Esophagus (tissue), 2 donors: ENCODE results near the gene TRIP11. TPM values are rescaled to one million over a fixed set of nuclear protein-coding genes. Genes with fewer than 3 reads are reported as not detected.

ENCODE experiments used
- H3K27ac ChIP-seq, 2 donors: one replicate each; pipeline ENCODE4 v1.5.1; 2013; ENCODE audit warnings: low read depth in 2 of 2, mild to moderate bottlenecking in 2 of 2, inconsistent platforms in 1 of 2, low read length in 1 of 2, moderate library complexity in 1 of 2
- H3K27me3 ChIP-seq, 2 donors: one replicate each; pipeline ENCODE4 v1.6.1; 2013; ENCODE audit warnings: low read length in 2 of 2, control low read depth in 1 of 2, mild to moderate bottlenecking in 1 of 2; ENCODE audit not compliant: insufficient read depth in 2 of 2, control insufficient read depth in 1 of 2
- H3K36me3 ChIP-seq, 2 donors: one replicate each; pipeline ENCODE4 v1.6.1; 2013; ENCODE audit warnings: low read length in 1 of 2; ENCODE audit not compliant: control insufficient read depth in 2 of 2, insufficient read depth in 2 of 2
- H3K4me1 ChIP-seq, 2 donors: one replicate each; pipeline ENCODE4 v1.6.1; 2013; ENCODE audit warnings: low read length in 1 of 2; ENCODE audit not compliant: control insufficient read depth in 2 of 2, insufficient read depth in 2 of 2
- H3K4me3 ChIP-seq, 2 donors: one replicate each; pipeline ENCODE4 v1.5.1; 2013; ENCODE audit warnings: low read length in 2 of 2, mild to moderate bottlenecking in 2 of 2, low read depth in 1 of 2, moderate library complexity in 1 of 2
- H3K9me3 ChIP-seq, 2 donors: one replicate each; pipeline ENCODE4 v1.6.1; 2013; ENCODE audit warnings: mild to moderate bottlenecking in 2 of 2, low read depth in 1 of 2, low read length in 1 of 2, moderate library complexity in 1 of 2; ENCODE audit not compliant: control insufficient read depth in 2 of 2, insufficient read depth in 1 of 2
- WGBS, 2 donors: extraction: QIAGEN DNeasy Blood & Tissue Kit; methylation state at CpG; one replicate each; pipeline ENCODE4 v1.1.7; 2013; 5-methylcytosine and 5-hydroxymethylcytosine counted together
- polyA plus RNA-seq, 2 donors: library from polyadenylated mRNA; stranded (reverse); fragments of 200-250 nt; gene quantifications; one replicate each; pipeline ENCODE4 v1.2.3, GENCODE V29; 2013
- donor health status: healthy with polysubstance abuse.
- donor health status: Bipolar disorder and iron deficiency.

Gene TRIP11
- polyA plus RNA-seq, 2 donors: 3.7 to 5.0 TPM

GRCh38 chr14:91987192-91987591 lies 52.7 kb downstream of the TRIP11 start:
- Histone ChIP-seq H3K27ac (no peak overlapping the region), H3K27me3 (no peaks in the 10 kb centered on the region), H3K4me1 (no peaks in the 10 kb centered on the region), H3K36me3 (peaks cover 2 to 6% of the 10 kb centered on the region in 2 donors), H3K9me3 (no peaks in the 10 kb centered on the region), H3K4me3 (no peak overlapping the region)
- 90 to 95% methylated on average over 3 of the region's 3 CpGs for WGBS, 2 donors

GRCh38 chr14:91985521-91986255 lies 54.2 kb downstream of the TRIP11 start:
- WGBS, 2 donors: 23 to 40% methylated on average over 4 of the region's 4 CpGs
- H3K4me3 ChIP-seq: no peak overlapping the region
- H3K4me1 ChIP-seq: no peaks in the 10 kb centered on the region
- H3K27me3 ChIP-seq: no peaks in the 10 kb centered on the region
- no peaks in the 10 kb centered on the region for H3K9me3 ChIP-seq
- no peak overlapping the region for H3K27ac ChIP-seq
- H3K36me3 ChIP-seq: peaks cover 0 to 4% of the 10 kb centered on the region in 2 donors

- no peaks in the 10 kb centered on the region for H3K9me3 ChIP-seq
- peaks cover 0 to 4% of the 10 kb centered on the region in 2 donors for H3K36me3 ChIP-seq
- H3K4me1 ChIP-seq: no peaks in the 10 kb centered on the region
- WGBS, 2 donors: 80 to 81% methylated on average over 4 of the region's 4 CpGs
- no peak overlapping the region for H3K4me3 ChIP-seq
- H3K27ac ChIP-seq: no peak overlapping the region
- H3K27me3 ChIP-seq: no peaks in the 10 kb centered on the region
Measured at GRCh38 chr14:91985008-91985407, 54.9 kb downstream of the TRIP11 start.

DNA sequence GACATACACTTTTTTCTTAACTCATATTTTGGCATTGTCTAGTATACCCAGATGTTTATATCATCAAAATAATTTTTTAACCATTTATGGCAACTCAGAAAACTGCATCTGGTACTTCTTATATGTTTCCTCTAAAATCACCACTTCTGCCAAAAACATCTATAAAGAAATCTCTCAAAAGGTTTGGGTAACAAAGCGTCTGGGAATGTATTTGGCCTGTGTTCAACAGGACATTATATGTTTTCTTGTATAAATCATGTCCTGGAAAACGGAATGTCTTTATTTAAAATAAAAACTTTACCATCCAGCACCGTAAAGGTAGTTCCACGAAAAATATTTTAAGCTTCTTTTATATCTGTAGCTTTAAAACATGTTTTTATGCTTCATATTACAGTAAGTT lies 56.3 kb downstream of the TRIP11 start:
- 56 to 80% methylated on average over 4 of the region's 4 CpGs for WGBS, 2 donors
- Histone ChIP-seq H3K9me3 (no peaks in the 10 kb centered on the region), H3K27ac (no peak overlapping the region), H3K4me3 (no peak overlapping the region), H3K36me3 (peaks cover 0 to 4% of the 10 kb centered on the region in 2 donors), H3K4me1 (no peaks in the 10 kb centered on the region), H3K27me3 (no peaks in the 10 kb centered on the region)

DNA sequence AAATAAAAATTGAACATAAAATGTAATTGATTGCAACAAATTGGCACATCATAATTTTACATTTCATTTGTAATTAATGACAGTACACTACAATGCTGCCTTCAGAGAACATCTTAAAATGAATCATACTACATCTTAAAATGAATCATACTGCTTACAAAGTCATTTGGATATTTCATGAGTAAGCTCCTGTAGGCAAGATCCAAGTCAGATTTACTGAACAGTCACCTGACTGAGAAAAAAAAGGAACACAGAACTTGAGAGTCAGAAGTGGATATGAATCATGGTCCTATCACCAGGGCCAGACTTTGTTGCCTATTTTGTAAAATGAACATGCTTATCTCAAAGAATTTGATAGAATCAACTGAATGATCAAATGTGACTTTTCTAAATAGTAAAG lies 59.7 kb downstream of the TRIP11 start:
- Histone ChIP-seq H3K36me3 (peaks cover 0 to 2% of the 10 kb centered on the region in 2 donors), H3K27me3 (no peaks in the 10 kb centered on the region), H3K9me3 (no peaks in the 10 kb centered on the region), H3K27ac (no peak overlapping the region), H3K4me3 (no peak overlapping the region), H3K4me1 (no peaks in the 10 kb centered on the region)

- Histone ChIP-seq H3K4me3 (no peak overlapping the region), H3K27me3 (no peaks in the 10 kb centered on the region), H3K27ac (no peak overlapping the region), H3K9me3 (no peaks in the 10 kb centered on the region), H3K4me1 (no peaks in the 10 kb centered on the region), H3K36me3 (peaks cover 0 to 2% of the 10 kb centered on the region in 2 donors)
- 78 to 91% methylated on average over 5 of the region's 5 CpGs for WGBS, 2 donors
Measured at GRCh38 chr14:91977884-91978283, 62.0 kb downstream of the TRIP11 start.

- H3K9me3 ChIP-seq: no peaks in the 10 kb centered on the region
- H3K27me3 ChIP-seq: no peaks in the 10 kb centered on the region
- H3K4me1 ChIP-seq: no peaks in the 10 kb centered on the region
- no peak overlapping the region for H3K4me3 ChIP-seq
- no peak overlapping the region for H3K27ac ChIP-seq
- H3K36me3 ChIP-seq: peaks cover 0 to 2% of the 10 kb centered on the region in 2 donors
Measured at GRCh38 chr14:91975763-91976162, 64.1 kb downstream of the TRIP11 start.

GRCh38 chr14:91971188-91971778 lies 68.6 kb downstream of the TRIP11 start:
- H3K27me3 ChIP-seq: no peaks in the 10 kb centered on the region
- H3K9me3 ChIP-seq: no peaks in the 10 kb centered on the region
- no peak overlapping the region for H3K27ac ChIP-seq
- no peak overlapping the region for H3K4me3 ChIP-seq
- H3K4me1 ChIP-seq: no peaks in the 10 kb centered on the region
- peaks cover 5 to 6% of the 10 kb centered on the region in 2 donors for H3K36me3 ChIP-seq
- 77 to 93% methylated on average over 2 of the region's 2 CpGs for WGBS, 2 donors

DNA sequence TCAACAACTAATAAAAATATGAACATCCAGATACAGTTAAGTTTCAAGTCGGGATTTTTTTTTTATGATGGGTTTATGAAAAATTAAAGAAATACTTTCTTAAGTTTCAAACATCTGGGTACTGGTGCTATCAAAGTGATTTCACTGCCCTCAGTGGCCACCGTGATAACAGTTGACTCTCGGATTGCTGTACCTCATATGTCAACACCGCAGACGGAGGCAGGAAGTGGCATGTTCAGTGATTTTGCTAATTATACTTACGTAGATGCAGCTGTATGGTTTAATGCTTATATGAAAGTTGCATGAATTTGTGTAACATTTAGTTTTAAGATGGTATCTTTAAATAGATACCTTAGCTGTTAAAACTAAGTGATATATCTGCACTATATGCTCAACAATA lies 71.6 kb downstream of the TRIP11 start:
- Histone ChIP-seq H3K4me3 (no peak overlapping the region), H3K9me3 (no peaks in the 10 kb centered on the region), H3K36me3 (peaks cover 4 to 5% of the 10 kb centered on the region in 2 donors), H3K27me3 (no peaks in the 10 kb centered on the region), H3K4me1 (no peaks in the 10 kb centered on the region), H3K27ac (no peak overlapping the region)
- 75 to 78% methylated on average over 6 of the region's 6 CpGs for WGBS, 2 donors

GRCh38 chr14:91964724-91965123 lies 75.1 kb downstream of the TRIP11 start:
- H3K4me3 ChIP-seq: no peak overlapping the region
- peaks cover 4 to 5% of the 10 kb centered on the region in 2 donors for H3K36me3 ChIP-seq
- no peak overlapping the region for H3K27ac ChIP-seq
- H3K27me3 ChIP-seq: no peaks in the 10 kb centered on the region
- H3K9me3 ChIP-seq: no peaks in the 10 kb centered on the region
- 66 to 86% methylated on average over 4 of the region's 4 CpGs for WGBS, 2 donors
- H3K4me1 ChIP-seq: no peaks in the 10 kb centered on the region
